ENCODE measurements around the gene ITFG2. TPM values are rescaled to one million over a fixed set of nuclear protein-coding genes. Genes with fewer than 3 reads are reported as not detected.

Gene ITFG2
- total and polyA plus RNA-seq, 2 of the 13 experiments (the other 11 are each of a cell fraction or from before 2014, with no cell fraction given) = 14.8 to 15.5 TPM

DNA sequence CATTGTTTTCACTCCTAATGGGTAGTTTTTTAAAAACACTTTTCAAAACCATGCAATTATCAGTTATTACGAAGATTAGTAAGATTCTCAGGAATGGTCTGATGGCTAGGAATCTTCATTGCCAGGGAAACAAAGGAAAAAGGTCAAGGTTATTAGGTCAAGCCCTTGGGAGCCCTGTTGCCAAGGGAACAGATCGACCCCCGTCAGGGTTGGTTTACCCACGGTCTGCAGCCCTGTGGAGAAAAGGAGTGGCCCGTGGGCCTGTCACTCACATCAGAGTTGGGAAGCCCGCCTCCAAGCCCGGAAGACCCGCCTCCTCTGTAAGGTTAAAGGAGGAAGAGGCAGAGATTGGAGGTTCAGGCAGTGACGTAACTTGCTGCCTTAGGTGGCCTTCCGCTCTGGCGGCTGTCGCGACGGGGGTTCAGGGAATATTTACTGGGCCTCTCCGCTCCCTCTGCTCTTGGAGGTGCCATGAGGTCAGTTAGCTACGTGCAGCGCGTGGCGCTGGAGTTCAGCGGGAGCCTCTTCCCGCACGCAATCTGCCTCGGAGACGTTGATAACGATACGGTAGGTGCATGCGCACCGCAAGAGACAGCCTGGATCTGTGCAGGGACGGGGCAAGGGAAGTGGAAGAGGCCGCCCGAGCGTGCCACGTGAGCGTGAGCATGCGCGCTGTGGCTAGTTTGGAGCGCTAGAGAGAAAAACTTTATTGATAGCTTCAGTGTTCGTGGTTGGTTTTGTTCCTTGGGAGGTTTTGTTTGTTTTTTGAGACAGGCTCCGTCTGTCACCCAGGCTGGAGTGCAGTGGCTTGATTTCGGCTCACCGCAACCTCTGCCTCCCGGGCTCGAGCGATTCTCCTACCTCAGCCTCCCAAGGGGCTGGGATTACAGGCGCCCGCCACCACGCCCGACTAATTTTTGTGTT is at the start of gene ITFG2 (continued):
- TF ChIP-seq, protein P1, sequence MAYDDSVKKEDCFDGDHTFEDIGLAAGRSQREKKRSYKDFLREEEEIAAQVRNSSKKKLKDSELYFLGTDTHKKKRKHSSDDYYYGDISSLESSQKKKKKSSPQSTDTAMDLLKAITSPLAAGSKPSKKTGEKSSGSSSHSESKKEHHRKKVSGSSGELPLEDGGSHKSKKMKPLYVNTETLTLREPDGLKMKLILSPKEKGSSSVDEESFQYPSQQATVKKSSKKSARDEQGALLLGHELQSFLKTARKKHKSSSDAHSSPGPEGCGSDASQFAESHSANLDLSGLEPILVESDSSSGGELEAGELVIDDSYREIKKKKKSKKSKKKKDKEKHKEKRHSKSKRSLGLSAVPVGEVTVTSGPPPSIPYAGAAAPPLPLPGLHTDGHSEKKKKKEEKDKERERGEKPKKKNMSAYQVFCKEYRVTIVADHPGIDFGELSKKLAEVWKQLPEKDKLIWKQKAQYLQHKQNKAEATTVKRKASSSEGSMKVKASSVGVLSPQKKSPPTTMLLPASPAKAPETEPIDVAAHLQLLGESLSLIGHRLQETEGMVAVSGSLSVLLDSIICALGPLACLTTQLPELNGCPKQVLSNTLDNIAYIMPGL (CRISPR knock-in tag; IDR thresholded peaks at IDR 0.05; ENCODE audit: borderline replicate concordance in 1 of 2, low read depth in 1 of 2) = peak in 1 of 2 experiments; percentile 93; a peak in 3 of 4 replicates
- TF ChIP-seq CHCHD3 (CRISPR knock-in tag; IDR thresholded peaks at IDR 0.05) = 0 out of 2 replicates have a peak, but pooled peaks have one; percentile 54
- TF ChIP-seq PHF20 (CRISPR knock-in tag; IDR thresholded peaks at IDR 0.05) = peak; percentile 98
- TF ChIP-seq AGO2 (optimal IDR thresholded peaks at IDR 0.05; ENCODE audit: low read depth, low read length) = peak; percentile 90
- TF ChIP-seq ZNF180 (CRISPR knock-in tag; IDR thresholded peaks at IDR 0.05; ENCODE audit: borderline replicate concordance, low read depth) = no peak
- no peak for TF ChIP-seq ZFAT (CRISPR knock-in tag; conservative IDR thresholded peaks at IDR 0.05)
- TF ChIP-seq ZNF7 (CRISPR knock-in tag; IDR thresholded peaks at IDR 0.05) = no peak
- TF ChIP-seq IKZF4 (CRISPR knock-in tag; IDR thresholded peaks at IDR 0.05; ENCODE audit: borderline replicate concordance, low read depth, not compliant biosample characterization) = peak; percentile 80
- TF ChIP-seq PBX2 (CRISPR knock-in tag; IDR thresholded peaks at IDR 0.05) = peak; percentile 98
- no peak; the same call in 1 of the 2 replicates for TF ChIP-seq KAT7 (CRISPR knock-in tag; IDR thresholded peaks at IDR 0.05; ENCODE audit: borderline replicate concordance)
- TF ChIP-seq, protein P2, sequence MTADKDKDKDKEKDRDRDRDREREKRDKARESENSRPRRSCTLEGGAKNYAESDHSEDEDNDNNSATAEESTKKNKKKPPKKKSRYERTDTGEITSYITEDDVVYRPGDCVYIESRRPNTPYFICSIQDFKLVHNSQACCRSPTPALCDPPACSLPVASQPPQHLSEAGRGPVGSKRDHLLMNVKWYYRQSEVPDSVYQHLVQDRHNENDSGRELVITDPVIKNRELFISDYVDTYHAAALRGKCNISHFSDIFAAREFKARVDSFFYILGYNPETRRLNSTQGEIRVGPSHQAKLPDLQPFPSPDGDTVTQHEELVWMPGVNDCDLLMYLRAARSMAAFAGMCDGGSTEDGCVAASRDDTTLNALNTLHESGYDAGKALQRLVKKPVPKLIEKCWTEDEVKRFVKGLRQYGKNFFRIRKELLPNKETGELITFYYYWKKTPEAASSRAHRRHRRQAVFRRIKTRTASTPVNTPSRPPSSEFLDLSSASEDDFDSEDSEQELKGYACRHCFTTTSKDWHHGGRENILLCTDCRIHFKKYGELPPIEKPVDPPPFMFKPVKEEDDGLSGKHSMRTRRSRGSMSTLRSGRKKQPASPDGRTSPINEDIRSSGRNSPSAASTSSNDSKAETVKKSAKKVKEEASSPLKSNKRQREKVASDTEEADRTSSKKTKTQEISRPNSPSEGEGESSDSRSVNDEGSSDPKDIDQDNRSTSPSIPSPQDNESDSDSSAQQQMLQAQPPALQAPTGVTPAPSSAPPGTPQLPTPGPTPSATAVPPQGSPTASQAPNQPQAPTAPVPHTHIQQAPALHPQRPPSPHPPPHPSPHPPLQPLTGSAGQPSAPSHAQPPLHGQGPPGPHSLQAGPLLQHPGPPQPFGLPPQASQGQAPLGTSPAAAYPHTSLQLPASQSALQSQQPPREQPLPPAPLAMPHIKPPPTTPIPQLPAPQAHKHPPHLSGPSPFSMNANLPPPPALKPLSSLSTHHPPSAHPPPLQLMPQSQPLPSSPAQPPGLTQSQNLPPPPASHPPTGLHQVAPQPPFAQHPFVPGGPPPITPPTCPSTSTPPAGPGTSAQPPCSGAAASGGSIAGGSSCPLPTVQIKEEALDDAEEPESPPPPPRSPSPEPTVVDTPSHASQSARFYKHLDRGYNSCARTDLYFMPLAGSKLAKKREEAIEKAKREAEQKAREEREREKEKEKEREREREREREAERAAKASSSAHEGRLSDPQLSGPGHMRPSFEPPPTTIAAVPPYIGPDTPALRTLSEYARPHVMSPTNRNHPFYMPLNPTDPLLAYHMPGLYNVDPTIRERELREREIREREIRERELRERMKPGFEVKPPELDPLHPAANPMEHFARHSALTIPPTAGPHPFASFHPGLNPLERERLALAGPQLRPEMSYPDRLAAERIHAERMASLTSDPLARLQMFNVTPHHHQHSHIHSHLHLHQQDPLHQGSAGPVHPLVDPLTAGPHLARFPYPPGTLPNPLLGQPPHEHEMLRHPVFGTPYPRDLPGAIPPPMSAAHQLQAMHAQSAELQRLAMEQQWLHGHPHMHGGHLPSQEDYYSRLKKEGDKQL (CRISPR knock-in tag; IDR thresholded peaks at IDR 0.05; ENCODE audit: low read depth) = no peak
- TF ChIP-seq, protein P3, sequence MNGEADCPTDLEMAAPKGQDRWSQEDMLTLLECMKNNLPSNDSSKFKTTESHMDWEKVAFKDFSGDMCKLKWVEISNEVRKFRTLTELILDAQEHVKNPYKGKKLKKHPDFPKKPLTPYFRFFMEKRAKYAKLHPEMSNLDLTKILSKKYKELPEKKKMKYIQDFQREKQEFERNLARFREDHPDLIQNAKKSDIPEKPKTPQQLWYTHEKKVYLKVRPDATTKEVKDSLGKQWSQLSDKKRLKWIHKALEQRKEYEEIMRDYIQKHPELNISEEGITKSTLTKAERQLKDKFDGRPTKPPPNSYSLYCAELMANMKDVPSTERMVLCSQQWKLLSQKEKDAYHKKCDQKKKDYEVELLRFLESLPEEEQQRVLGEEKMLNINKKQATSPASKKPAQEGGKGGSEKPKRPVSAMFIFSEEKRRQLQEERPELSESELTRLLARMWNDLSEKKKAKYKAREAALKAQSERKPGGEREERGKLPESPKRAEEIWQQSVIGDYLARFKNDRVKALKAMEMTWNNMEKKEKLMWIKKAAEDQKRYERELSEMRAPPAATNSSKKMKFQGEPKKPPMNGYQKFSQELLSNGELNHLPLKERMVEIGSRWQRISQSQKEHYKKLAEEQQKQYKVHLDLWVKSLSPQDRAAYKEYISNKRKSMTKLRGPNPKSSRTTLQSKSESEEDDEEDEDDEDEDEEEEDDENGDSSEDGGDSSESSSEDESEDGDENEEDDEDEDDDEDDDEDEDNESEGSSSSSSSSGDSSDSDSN (CRISPR knock-in tag; IDR thresholded peaks at IDR 0.05) = peak; percentile 70
- TF ChIP-seq ZNF883 (CRISPR knock-in tag; IDR thresholded peaks at IDR 0.05; ENCODE audit: not compliant biosample characterization) = peak; percentile 88
- no peak for TF ChIP-seq TBL1XR1 (IDR thresholded peaks at IDR 0.05; ENCODE audit: borderline replicate concordance, low read length, partially characterized antibody)
